HEK293 (cell line): ENCODE results near the gene OGFRL1.
A peak's percentile ranks its signal among the peaks of the same experiment; 100 is the strongest.

ENCODE experiments used
- CTCF ChIA-PET: fragments of 350-600 bp; formaldehyde crosslinking; extraction: SDS; loops from one replicate; lab custom pipeline; 2021; ENCODE audit warnings: antibody characterized with exemption; lab: Yijun Ruan, JAX
- POLR2A ChIA-PET: fragments of 300-600 bp; formaldehyde crosslinking; extraction: SDS; loops from one replicate; lab custom pipeline; 2020; ENCODE audit warnings: antibody characterized with exemption, inconsistent platforms; lab: Yijun Ruan, JAX
- H3K27ac ChIP-seq: fragments of 200-500 bp; sonication (Bioruptor generic); 2 replicates; pipeline ENCODE4 v1.5.1; 2014; ENCODE audit warnings: low read depth, low read length, control low read depth, inconsistent platforms; ENCODE audit errors: extremely low read depth
- H3K36me3 ChIP-seq, 2 experiments: fragments of 200-500 bp in 1 of 2; sonication (Bioruptor generic) in 1 of 2; 1 replicate in 1 of 2; 2 replicates in 1 of 2; pipeline ENCODE4 v1.5.1; 2014 to 2017; ENCODE audit warnings: inconsistent platforms in 2 of 2, low read length in 2 of 2; ENCODE audit not compliant: control insufficient read depth in 2 of 2, insufficient read depth in 1 of 2
- H3K4me1 ChIP-seq: fragments of 200-500 bp; sonication (Bioruptor generic); 2 replicates; pipeline ENCODE4 v1.5.1; 2014; ENCODE audit warnings: mild to moderate bottlenecking, low read length, inconsistent platforms; ENCODE audit not compliant: control insufficient read depth, insufficient read depth
- H3K4me3 ChIP-seq: 2 replicates; pipeline ENCODE4 v1.5.1; 2011; ENCODE audit warnings: low read depth, mild to moderate bottlenecking, control low read depth, low read length, moderate library complexity
- H3K9me3 ChIP-seq: fragments of 200-500 bp; sonication (Bioruptor generic); 2 replicates; pipeline ENCODE4 v1.5.1; 2014; ENCODE audit warnings: low read depth, low read length, inconsistent platforms; ENCODE audit not compliant: control insufficient read depth, insufficient read depth
- GLI2 ChIP-seq: fragments of 450-650 bp; formaldehyde crosslinking; IDR thresholded peaks from 2 replicates; pipeline ENCODE4; 2017; ENCODE audit warnings: missing biosample characterization, missing genetic modification characterization, low read depth, borderline replicate concordance
- KLF1 ChIP-seq: fragments of 450-650 bp; formaldehyde crosslinking; IDR thresholded peaks from 2 replicates; pipeline ENCODE4 v1.5.1; 2016; ENCODE audit warnings: missing biosample characterization, missing genetic modification characterization
- KLF10 ChIP-seq: fragments of 450-650 bp; IDR thresholded peaks from 2 replicates; pipeline ENCODE4 v1.5.1; 2018; ENCODE audit warnings: missing biosample characterization, mild to moderate bottlenecking, missing genetic modification characterization
- KLF9 ChIP-seq: fragments of 450-650 bp; formaldehyde crosslinking; IDR thresholded peaks from 2 replicates; pipeline ENCODE4 v1.5.1; 2016; ENCODE audit warnings: missing biosample characterization, missing genetic modification characterization, low read depth
- PRDM1 ChIP-seq: fragments of 450-650 bp; formaldehyde crosslinking; IDR thresholded peaks from 2 replicates; pipeline ENCODE4; 2016; ENCODE audit warnings: missing biosample characterization, missing genetic modification characterization
- PRDM2 ChIP-seq: fragments of 450-650 bp; formaldehyde crosslinking; IDR thresholded peaks from 2 replicates; pipeline ENCODE4 v1.5.1; 2016; ENCODE audit warnings: missing biosample characterization, missing genetic modification characterization, borderline replicate concordance
- SP2 ChIP-seq: fragments of 450-650 bp; formaldehyde crosslinking; IDR thresholded peaks from 2 replicates; pipeline ENCODE4 v1.5.1; 2016; ENCODE audit warnings: missing biosample characterization, missing genetic modification characterization
- ZIC2 ChIP-seq: fragments of 450-650 bp; formaldehyde crosslinking; IDR thresholded peaks from 2 replicates; pipeline ENCODE4 v1.5.1; 2016; ENCODE audit warnings: missing biosample characterization, missing genetic modification characterization
- ZNF2 ChIP-seq: fragments of 450-650 bp; formaldehyde crosslinking; IDR thresholded peaks from 2 replicates; pipeline ENCODE4 v1.5.1; 2016; ENCODE audit warnings: missing biosample characterization, missing genetic modification characterization
- ZNF266 ChIP-seq: fragments of 450-650 bp; formaldehyde crosslinking; IDR thresholded peaks from 2 replicates; pipeline ENCODE4 v1.5.1; 2016; ENCODE audit warnings: missing biosample characterization, missing genetic modification characterization, low read depth
- ZNF394 ChIP-seq: fragments of 450-650 bp; formaldehyde crosslinking; IDR thresholded peaks from 2 replicates; pipeline ENCODE4 v1.5.1; 2016; ENCODE audit warnings: missing biosample characterization, missing genetic modification characterization, mild to moderate bottlenecking, moderate library complexity, borderline replicate concordance
- ZNF473 ChIP-seq: fragments of 450-650 bp; formaldehyde crosslinking; IDR thresholded peaks from 2 replicates; pipeline ENCODE4 v1.5.1; 2017; ENCODE audit warnings: missing biosample characterization, missing genetic modification characterization
- ZNF501 ChIP-seq: fragments of 450-650 bp; formaldehyde crosslinking; IDR thresholded peaks from 2 replicates; pipeline ENCODE4 v1.5.1; 2016; ENCODE audit warnings: missing biosample characterization, missing genetic modification characterization
- ZNF654 ChIP-seq: fragments of 450-650 bp; formaldehyde crosslinking; IDR thresholded peaks from 2 replicates; pipeline ENCODE4 v1.5.1; 2016; ENCODE audit warnings: low read depth, missing biosample characterization, missing genetic modification characterization
- ZNF843 ChIP-seq: fragments of 450-650 bp; formaldehyde crosslinking; IDR thresholded peaks from 2 replicates; pipeline ENCODE4 v1.5.1; 2016; ENCODE audit warnings: missing biosample characterization, missing genetic modification characterization
- TF ChIP-seq, protein P1 (sequence below): fragments of 450-650 bp; formaldehyde crosslinking; IDR thresholded peaks from 2 replicates; pipeline ENCODE4 v1.5.1; 2016; ENCODE audit warnings: missing biosample characterization, missing genetic modification characterization
- TF ChIP-seq, protein P2 (sequence below): fragments of 450-650 bp; formaldehyde crosslinking; IDR thresholded peaks from 2 replicates; pipeline ENCODE4 v1.5.1; 2016; ENCODE audit warnings: missing biosample characterization, missing genetic modification characterization, borderline replicate concordance

Gene OGFRL1

GRCh38 chr6:71346334-71346694 lies 57.7 kb downstream of the OGFRL1 start:
- CTCF ChIA-PET, result interaction anchor here (0.6 to 3.5 kb wide), 4 partner anchors 19 to 159 kb away, joined by 3 to 18 read pairs (median 4); no protein-coding TSS in a partner anchor
- POLR2A ChIA-PET, result no interaction called here
- no peaks in the 10 kb centered on the region for H3K36me3 ChIP-seq
- no peak overlapping the region for H3K4me3 ChIP-seq
- TF ChIP-seq, protein P1, sequence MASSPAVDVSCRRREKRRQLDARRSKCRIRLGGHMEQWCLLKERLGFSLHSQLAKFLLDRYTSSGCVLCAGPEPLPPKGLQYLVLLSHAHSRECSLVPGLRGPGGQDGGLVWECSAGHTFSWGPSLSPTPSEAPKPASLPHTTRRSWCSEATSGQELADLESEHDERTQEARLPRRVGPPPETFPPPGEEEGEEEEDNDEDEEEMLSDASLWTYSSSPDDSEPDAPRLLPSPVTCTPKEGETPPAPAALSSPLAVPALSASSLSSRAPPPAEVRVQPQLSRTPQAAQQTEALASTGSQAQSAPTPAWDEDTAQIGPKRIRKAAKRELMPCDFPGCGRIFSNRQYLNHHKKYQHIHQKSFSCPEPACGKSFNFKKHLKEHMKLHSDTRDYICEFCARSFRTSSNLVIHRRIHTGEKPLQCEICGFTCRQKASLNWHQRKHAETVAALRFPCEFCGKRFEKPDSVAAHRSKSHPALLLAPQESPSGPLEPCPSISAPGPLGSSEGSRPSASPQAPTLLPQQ (tag by site-specific recombination), result no peak
- H3K27ac ChIP-seq, result no peak overlapping the region
- no peaks in the 10 kb centered on the region for H3K4me1 ChIP-seq
- H3K9me3 ChIP-seq, result no peaks in the 10 kb centered on the region

- TF ChIP-seq ZNF843 (tag by site-specific recombination), result no peak
- TF ChIP-seq GLI2 (tag by site-specific recombination), result no peak
- TF ChIP-seq KLF9, result no peak
- no peak for TF ChIP-seq ZNF266 (tag by site-specific recombination)
- no peak for TF ChIP-seq ZNF501
- no peak for TF ChIP-seq ZNF394
- TF ChIP-seq KLF10, result no peak
- no peak for TF ChIP-seq KLF1 (tag by site-specific recombination)
- TF ChIP-seq PRDM1 (tag by site-specific recombination), result no peak
- TF ChIP-seq, protein P2, sequence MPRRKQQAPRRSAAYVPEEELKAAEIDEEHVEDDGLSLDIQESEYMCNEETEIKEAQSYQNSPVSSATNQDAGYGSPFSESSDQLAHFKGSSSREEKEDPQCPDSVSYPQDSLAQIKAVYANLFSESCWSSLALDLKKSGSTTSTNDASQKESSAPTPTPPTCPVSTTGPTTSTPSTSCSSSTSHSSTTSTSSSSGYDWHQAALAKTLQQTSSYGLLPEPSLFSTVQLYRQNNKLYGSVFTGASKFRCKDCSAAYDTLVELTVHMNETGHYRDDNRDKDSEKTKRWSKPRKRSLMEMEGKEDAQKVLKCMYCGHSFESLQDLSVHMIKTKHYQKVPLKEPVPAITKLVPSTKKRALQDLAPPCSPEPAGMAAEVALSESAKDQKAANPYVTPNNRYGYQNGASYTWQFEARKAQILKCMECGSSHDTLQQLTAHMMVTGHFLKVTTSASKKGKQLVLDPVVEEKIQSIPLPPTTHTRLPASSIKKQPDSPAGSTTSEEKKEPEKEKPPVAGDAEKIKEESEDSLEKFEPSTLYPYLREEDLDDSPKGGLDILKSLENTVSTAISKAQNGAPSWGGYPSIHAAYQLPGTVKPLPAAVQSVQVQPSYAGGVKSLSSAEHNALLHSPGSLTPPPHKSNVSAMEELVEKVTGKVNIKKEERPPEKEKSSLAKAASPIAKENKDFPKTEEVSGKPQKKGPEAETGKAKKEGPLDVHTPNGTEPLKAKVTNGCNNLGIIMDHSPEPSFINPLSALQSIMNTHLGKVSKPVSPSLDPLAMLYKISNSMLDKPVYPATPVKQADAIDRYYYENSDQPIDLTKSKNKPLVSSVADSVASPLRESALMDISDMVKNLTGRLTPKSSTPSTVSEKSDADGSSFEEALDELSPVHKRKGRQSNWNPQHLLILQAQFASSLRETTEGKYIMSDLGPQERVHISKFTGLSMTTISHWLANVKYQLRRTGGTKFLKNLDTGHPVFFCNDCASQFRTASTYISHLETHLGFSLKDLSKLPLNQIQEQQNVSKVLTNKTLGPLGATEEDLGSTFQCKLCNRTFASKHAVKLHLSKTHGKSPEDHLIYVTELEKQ (tag by site-specific recombination), result no peak
- no peak for TF ChIP-seq ZNF473
- TF ChIP-seq ZIC2 (tag by site-specific recombination), result no peak
- no peak for TF ChIP-seq SP2
- ChIA-PET POLR2A (no interaction called here), CTCF (interaction anchor here (0.6 to 3.5 kb wide), 3 partner anchors 156 to 862 kb away, joined by 3 to 18 read pairs (median 3); no protein-coding TSS in a partner anchor)
- H3K9me3 ChIP-seq, result no peaks in the 10 kb centered on the region
- no peak overlapping the region for H3K27ac ChIP-seq
- H3K4me3 ChIP-seq, result no peak overlapping the region
- H3K4me1 ChIP-seq, result no peaks in the 10 kb centered on the region
- H3K36me3 ChIP-seq, result no peaks in the 10 kb centered on the region
These were observed 58.5 kb downstream of the OGFRL1 start for GRCh38 chr6:71347119-71347518.

- Histone ChIP-seq H3K27ac (no peak overlapping the region), H3K9me3 (no peaks in the 10 kb centered on the region), H3K4me1 (no peaks in the 10 kb centered on the region), H3K36me3 (no peaks in the 10 kb centered on the region), H3K4me3 (no peak overlapping the region)
- ChIA-PET CTCF (interaction anchor here (1.1 to 2.8 kb wide), 2 partner anchors 158 to 465 kb away, joined by 4 to 35 read pairs; no protein-coding TSS in a partner anchor), POLR2A (no interaction called here)
- no peak for TF ChIP-seq PRDM2 (tag by site-specific recombination)
- TF ChIP-seq ZNF2 (tag by site-specific recombination), result 0 out of 2 replicates have a peak, but pooled peaks have one; percentile 50
- peak; percentile 71 for TF ChIP-seq ZNF654 (tag by site-specific recombination)
These were observed 60.8 kb downstream of the OGFRL1 start for GRCh38 chr6:71349395-71349794.
